GM13976 (cell line): ENCODE data around the gene WDCP.

ENCODE experiments used
- DNase-seq: peaks from one replicate; pipeline ENCODE4 v3.0.0; 2012; ENCODE audit warnings: low spot score
- CTCF ChIP-seq: IDR thresholded peaks from 2 replicates; pipeline ENCODE4 v1.5.1; 2012; ENCODE audit warnings: borderline replicate concordance, mild to moderate bottlenecking; ENCODE audit not compliant: insufficient read depth; ENCODE audit errors: extremely low read depth, missing control alignments, control extremely low read depth
- in situ Hi-C: fragments of 300-500 bp; cut with MboI; formaldehyde crosslinking; loops from one replicate; pipeline ENCODE4 v1.12.0; 2022; ENCODE audit warnings: low sequenced_read_pairs, mixed read lengths, inconsistent platforms; ENCODE audit not compliant: unreplicated experiment

Gene WDCP

GRCh38 chr2:24021122-24021998 lies 25.8 kb downstream of the WDCP start:
- TF ChIP-seq CTCF: peak; percentile 18
- in situ Hi-C loops: no loop called here
- no peak for DNase-seq

DNA sequence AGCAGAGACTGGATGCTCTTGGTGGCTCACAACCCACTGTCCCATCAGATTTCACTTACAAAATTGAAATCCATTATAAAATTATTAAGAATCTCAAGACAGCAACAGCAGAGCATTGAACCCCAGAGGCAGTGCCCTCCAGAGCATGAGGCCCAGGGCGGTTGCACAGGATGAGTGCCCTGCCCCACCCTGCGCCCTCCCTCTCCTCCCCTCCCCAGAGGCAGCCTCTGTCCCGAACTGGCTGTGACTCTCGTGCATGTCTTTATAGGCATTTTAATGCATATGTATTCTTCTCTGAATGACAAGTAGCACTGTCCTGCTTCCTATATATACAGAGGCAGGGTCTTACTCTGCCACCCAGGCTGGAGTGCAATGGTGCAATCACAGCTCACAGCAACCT lies 26.9 kb downstream of the WDCP start:
- in situ Hi-C loops: no loop called here
- TF ChIP-seq CTCF: no peak
- DNase-seq: no peak

GRCh38 chr2:24019729-24020128 lies 27.5 kb downstream of the WDCP start:
- no peak for DNase-seq
- no peak for TF ChIP-seq CTCF
- in situ Hi-C loops: no loop called here

GRCh38 chr2:24018241-24018640 lies 28.9 kb downstream of the WDCP start:
- DNase-seq: no peak
- in situ Hi-C loops: no loop called here
- TF ChIP-seq CTCF: no peak

DNA sequence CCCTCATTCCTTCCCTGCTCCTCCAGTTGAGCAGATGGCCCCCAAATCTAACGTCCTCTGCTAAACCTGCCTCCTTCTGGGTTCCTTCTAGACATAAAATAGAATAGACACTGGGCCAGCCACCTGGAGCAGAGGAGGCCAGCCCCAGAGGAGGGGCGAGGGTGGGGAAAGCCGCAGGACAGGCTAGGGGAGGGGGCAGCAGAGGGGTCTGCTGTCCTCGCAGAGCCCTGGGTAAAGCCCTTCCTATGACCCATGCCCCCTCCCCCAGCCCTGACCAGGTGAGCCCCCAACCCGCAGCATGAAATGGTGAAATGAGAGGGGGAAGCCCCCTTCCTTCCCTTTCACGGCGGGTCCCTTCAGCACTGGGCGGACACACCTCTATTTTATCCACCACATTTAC lies 29.5 kb downstream of the WDCP start:
- DNase-seq: peak; percentile 18
- no peak for TF ChIP-seq CTCF
- in situ Hi-C loops: no loop called here

DNA sequence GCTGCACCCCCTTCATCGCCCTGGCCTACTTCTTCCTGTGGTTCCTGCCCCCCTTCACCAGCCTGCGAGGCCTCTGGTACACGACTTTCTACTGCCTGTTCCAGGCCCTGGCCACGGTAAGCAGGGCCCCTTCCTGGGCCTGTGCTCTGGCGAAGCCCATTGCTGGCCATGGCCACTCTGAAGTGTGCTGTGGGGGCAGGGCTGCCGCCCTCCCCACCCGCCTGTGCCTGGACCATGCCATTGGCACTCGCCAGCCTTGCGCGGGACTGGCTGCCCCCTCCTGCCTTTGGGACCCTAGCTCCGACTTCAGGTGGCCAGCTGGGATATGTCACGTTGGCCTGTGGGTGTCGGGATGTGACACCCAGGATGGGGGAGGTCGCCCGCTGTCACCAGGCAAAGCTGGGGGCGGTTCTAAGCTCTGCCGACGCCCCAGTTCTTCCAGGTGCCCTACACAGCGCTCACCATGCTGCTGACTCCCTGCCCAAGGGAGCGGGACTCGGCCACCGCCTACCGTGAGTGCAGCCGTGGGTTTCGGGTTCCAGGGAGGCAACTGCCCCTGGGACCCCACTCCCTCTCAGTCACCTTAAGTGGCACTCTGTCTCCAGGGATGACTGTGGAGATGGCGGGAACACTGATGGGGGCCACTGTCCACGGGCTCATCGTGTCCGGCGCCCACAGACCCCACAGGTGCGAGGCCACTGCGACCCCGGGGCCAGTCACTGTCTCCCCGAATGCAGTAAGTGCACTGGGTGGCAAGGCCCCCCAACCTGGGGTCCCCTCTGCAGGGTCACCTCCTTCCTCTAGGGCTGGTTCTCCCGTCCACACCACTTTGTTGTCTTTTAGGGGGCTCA lies 30.1 kb downstream of the WDCP start:
- no peak for TF ChIP-seq CTCF
- in situ Hi-C loops: no loop called here
- no peak for DNase-seq
